ENCODE measurements around the gene LRRC15. TPM values are rescaled to one million over a fixed set of nuclear protein-coding genes. Genes with fewer than 3 reads are reported as not detected.

LRRC15 gene
- total RNA-seq, 1 experiment from 2014 or later, result not detected

DNA sequence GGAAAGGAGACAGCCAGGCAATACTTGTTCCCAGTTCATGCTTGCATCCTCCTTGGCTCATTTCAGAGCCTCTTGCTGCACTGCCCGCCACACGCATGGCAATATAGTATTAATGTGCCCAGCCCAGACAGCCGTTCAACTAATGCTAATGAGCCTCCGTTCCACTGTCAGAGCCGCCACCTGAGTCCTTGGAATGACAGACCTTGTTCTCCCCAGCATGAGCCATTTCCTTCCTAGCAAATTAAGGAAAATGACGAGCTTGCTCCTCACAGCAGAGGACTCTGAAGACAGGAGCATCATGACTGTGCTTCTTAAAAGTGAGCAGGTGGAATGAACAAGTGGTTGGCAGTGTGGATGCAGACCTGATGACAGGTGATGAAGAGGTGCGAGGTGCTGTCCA, 10.8 kb upstream of the LRRC15 start:
- no peaks in the 10 kb centered on the region for H4K20me1 ChIP-seq (ENCODE audit: insufficient read depth)
- H3K9me3 ChIP-seq (ENCODE audit: insufficient read depth, low read depth), result no peaks in the 10 kb centered on the region
- H3F3A ChIP-seq (ENCODE audit: insufficient read depth, low read depth), result no peaks in the 10 kb centered on the region
- no peak overlapping the region for H3K4me2 ChIP-seq
- intact Hi-C loops (cut with micrococcal nuclease; ENCODE audit: unreplicated experiment), result no loop called here
- no peak for TF ChIP-seq EZH2 (IDR thresholded peaks at IDR 0.05; ENCODE audit: low read depth)
- TF ChIP-seq, protein P1, sequence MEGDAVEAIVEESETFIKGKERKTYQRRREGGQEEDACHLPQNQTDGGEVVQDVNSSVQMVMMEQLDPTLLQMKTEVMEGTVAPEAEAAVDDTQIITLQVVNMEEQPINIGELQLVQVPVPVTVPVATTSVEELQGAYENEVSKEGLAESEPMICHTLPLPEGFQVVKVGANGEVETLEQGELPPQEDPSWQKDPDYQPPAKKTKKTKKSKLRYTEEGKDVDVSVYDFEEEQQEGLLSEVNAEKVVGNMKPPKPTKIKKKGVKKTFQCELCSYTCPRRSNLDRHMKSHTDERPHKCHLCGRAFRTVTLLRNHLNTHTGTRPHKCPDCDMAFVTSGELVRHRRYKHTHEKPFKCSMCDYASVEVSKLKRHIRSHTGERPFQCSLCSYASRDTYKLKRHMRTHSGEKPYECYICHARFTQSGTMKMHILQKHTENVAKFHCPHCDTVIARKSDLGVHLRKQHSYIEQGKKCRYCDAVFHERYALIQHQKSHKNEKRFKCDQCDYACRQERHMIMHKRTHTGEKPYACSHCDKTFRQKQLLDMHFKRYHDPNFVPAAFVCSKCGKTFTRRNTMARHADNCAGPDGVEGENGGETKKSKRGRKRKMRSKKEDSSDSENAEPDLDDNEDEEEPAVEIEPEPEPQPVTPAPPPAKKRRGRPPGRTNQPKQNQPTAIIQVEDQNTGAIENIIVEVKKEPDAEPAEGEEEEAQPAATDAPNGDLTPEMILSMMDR (conservative IDR thresholded peaks at IDR 0.05), result no peak
- H3K79me2 ChIP-seq (ENCODE audit: low read depth), result no peaks in the 10 kb centered on the region
- DNase-seq, result no peak
- BruUV-seq (replicated peaks), result no TSS peak
- ChIA-PET CTCF (no interaction called here), POLR2A (ENCODE audit: unreplicated experiment) (interaction anchor here (0.5 kb wide), 1 partner anchor 15 kb away, joined by 3 read pairs; no protein-coding TSS in a partner anchor)
- no peak overlapping the region for H3K27ac ChIP-seq
- H2AFZ ChIP-seq, result no peak overlapping the region
- peaks cover 33% of the 10 kb centered on the region for H3K27me3 ChIP-seq (ENCODE audit: insufficient read depth, low read depth)
- H3K4me1 ChIP-seq (replicated peaks; ENCODE audit: insufficient read depth), result no peaks in the 10 kb centered on the region
- no peak overlapping the region for H3K4me3 ChIP-seq
- no peaks in the 10 kb centered on the region for H3K36me3 ChIP-seq (ENCODE audit: low read depth)
- H3K9me2 ChIP-seq (ENCODE audit: insufficient read depth), result no peaks in the 10 kb centered on the region

DNA sequence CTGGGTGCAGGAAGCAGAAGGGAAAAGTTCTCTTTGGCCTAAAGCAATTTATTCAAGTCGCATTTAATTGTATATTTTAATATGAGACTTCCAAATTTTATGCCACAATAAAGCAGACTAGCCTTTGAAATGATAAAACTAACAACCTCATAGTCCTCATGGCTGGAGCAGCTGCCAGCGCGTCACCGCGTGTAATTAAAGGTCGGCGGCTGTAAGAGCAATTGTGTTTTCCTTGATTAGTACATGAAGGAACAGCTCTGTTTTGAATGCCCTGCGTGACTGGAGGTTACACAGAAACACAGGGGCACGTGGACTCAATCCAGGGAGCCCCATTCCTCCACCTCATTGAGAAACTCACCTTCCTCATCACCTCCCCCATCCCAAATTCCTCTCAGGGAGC, 10.1 kb upstream of the LRRC15 start:
- H3K4me3 ChIP-seq, result no peak overlapping the region
- H3K9me2 ChIP-seq (ENCODE audit: insufficient read depth), result no peaks in the 10 kb centered on the region
- ChIA-PET POLR2A (ENCODE audit: unreplicated experiment) (no interaction called here), CTCF (interaction anchor here (0.6 kb wide), 1 partner anchor 36 kb away, joined by 4 read pairs; no protein-coding TSS in a partner anchor)
- no peaks in the 10 kb centered on the region for H4K20me1 ChIP-seq (ENCODE audit: insufficient read depth)
- H3F3A ChIP-seq (ENCODE audit: insufficient read depth, low read depth), result no peaks in the 10 kb centered on the region
- intact Hi-C loops (cut with micrococcal nuclease; ENCODE audit: unreplicated experiment), result no loop called here
- H3K9me3 ChIP-seq (ENCODE audit: insufficient read depth, low read depth), result no peaks in the 10 kb centered on the region
- H2AFZ ChIP-seq, result no peak overlapping the region
- TF ChIP-seq, protein P1 (conservative IDR thresholded peaks at IDR 0.05), result no peak
- H3K4me1 ChIP-seq (replicated peaks; ENCODE audit: insufficient read depth), result no peaks in the 10 kb centered on the region
- no peaks in the 10 kb centered on the region for H3K36me3 ChIP-seq (ENCODE audit: low read depth)
- no peak for DNase-seq
- H3K27ac ChIP-seq, result no peak overlapping the region
- no TSS peak for BruUV-seq (replicated peaks)
- H3K27me3 ChIP-seq (ENCODE audit: insufficient read depth, low read depth), result peaks cover 33% of the 10 kb centered on the region
- H3K79me2 ChIP-seq (ENCODE audit: low read depth), result no peaks in the 10 kb centered on the region
- H3K4me2 ChIP-seq, result no peak overlapping the region

DNA sequence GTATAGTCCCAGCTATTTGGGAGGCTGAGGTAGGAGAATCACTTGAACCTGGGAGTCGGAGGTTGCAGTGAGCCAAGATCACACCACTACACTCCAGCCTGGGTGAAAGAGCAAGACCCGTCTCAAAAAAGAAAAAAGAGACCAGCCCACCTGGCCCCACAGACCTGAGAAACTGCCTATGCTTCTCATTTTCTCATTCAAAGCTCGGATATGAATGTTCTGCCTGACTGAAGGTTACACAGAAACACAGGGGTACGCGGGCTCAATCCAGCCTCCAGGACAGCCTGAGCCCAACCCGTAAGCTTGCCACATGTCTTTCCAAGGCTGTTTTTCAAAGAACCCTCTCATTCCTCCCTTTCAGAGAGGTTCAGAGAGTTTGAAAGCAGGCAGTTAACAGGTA, 9.7 kb upstream of the LRRC15 start:
- H3K27me3 ChIP-seq (ENCODE audit: insufficient read depth, low read depth), result peaks cover 33% of the 10 kb centered on the region
- no peaks in the 10 kb centered on the region for H3K36me3 ChIP-seq (ENCODE audit: low read depth)
- no peak for DNase-seq
- H2AFZ ChIP-seq, result no peak overlapping the region
- H3K4me2 ChIP-seq, result no peak overlapping the region
- intact Hi-C loops (cut with micrococcal nuclease; ENCODE audit: unreplicated experiment), result no loop called here
- POLR2A ChIA-PET (ENCODE audit: unreplicated experiment), result no interaction called here
- CTCF ChIA-PET, result interaction anchor here (0.6 kb wide), 1 partner anchor 36 kb away, joined by 4 read pairs; no protein-coding TSS in a partner anchor
- no TSS peak for BruUV-seq (replicated peaks)
- H3K79me2 ChIP-seq (ENCODE audit: low read depth), result no peaks in the 10 kb centered on the region
- H3K4me1 ChIP-seq (replicated peaks; ENCODE audit: insufficient read depth), result no peaks in the 10 kb centered on the region
- no peaks in the 10 kb centered on the region for H3K9me2 ChIP-seq (ENCODE audit: insufficient read depth)
- no peak for TF ChIP-seq EZH2 (IDR thresholded peaks at IDR 0.05; ENCODE audit: low read depth)
- TF ChIP-seq, protein P1 (conservative IDR thresholded peaks at IDR 0.05), result no peak
- H3F3A ChIP-seq (ENCODE audit: insufficient read depth, low read depth), result no peaks in the 10 kb centered on the region
- H3K27ac ChIP-seq, result no peak overlapping the region
- no peaks in the 10 kb centered on the region for H3K9me3 ChIP-seq (ENCODE audit: insufficient read depth, low read depth)
- no peak overlapping the region for H3K4me3 ChIP-seq
- no peaks in the 10 kb centered on the region for H4K20me1 ChIP-seq (ENCODE audit: insufficient read depth)

All from PC-9 (cell line).